IMR-90 (cell line): Measurements from ENCODE around the gene CTIF. TPM values are rescaled to one million over a fixed set of nuclear protein-coding genes. Genes with fewer than 3 reads are reported as not detected.

Experiments used
- ATAC-seq: fragments of 200-7000 bp; cut with Tn5 transposase; 2 replicates; pipeline ENCODE4 v1.9.1; 2020; ENCODE audit warnings: low read depth, mild to moderate bottlenecking, moderate library complexity
- BruUV-seq: library from RNA; stranded (reverse); fragments of 400-500 nt; replicated peaks from 2 replicates; lab custom pipeline; 2021; lab: Mats Ljungman, UMichigan
- CTCF ChIA-PET: fragments of 300-600 bp; formaldehyde crosslinking; extraction: SDS; loops from one replicate; lab custom pipeline; 2021; ENCODE audit warnings: antibody characterized with exemption; lab: Yijun Ruan, JAX
- POLR2A ChIA-PET: fragments of 300-600 bp; sonication (Branson Sonifier 250); formaldehyde crosslinking; loops from one replicate; lab custom pipeline; 2022; ENCODE audit warnings: antibody characterized with exemption; ENCODE audit not compliant: unreplicated experiment; lab: Charles Lee
- DNase-seq: peaks from one replicate; pipeline ENCODE4 v3.0.0; 2013
- H2AFZ ChIP-seq: replicated peaks from 2 replicates; pipeline ENCODE3; 2013; ENCODE audit warnings: low read length, mild to moderate bottlenecking; ENCODE audit not compliant: poor library complexity
- H2AK5ac ChIP-seq: 2 replicates; pipeline ENCODE4 v1.6.1; 2013; ENCODE audit warnings: low read depth, low read length, inconsistent platforms
- H2AK9ac ChIP-seq: replicated peaks from 2 replicates; pipeline ENCODE3; 2013; ENCODE audit warnings: mild to moderate bottlenecking, low read depth, low read length, moderate library complexity; ENCODE audit not compliant: poor library complexity
- H2BK120ac ChIP-seq: 2 replicates; pipeline ENCODE4 v1.6.1; 2013; ENCODE audit warnings: low read depth, low read length, inconsistent platforms
- H2BK15ac ChIP-seq: 3 replicates; pipeline ENCODE4 v1.6.1; 2013; ENCODE audit warnings: low read depth, low read length, inconsistent platforms
- H2BK20ac ChIP-seq: 2 replicates; pipeline ENCODE4 v1.6.1; 2013; ENCODE audit warnings: low read depth, mild to moderate bottlenecking, inconsistent platforms, low read length, moderate library complexity
- H2BK5ac ChIP-seq: 2 replicates; pipeline ENCODE4 v1.6.1; 2013; ENCODE audit warnings: mild to moderate bottlenecking, low read depth, low read length, inconsistent platforms; ENCODE audit not compliant: poor library complexity, severe bottlenecking
- H3K14ac ChIP-seq: replicated peaks from 2 replicates; pipeline ENCODE4 v1.6.1; 2013; ENCODE audit warnings: low read depth, low read length, inconsistent platforms
- H3K18ac ChIP-seq: 2 replicates; pipeline ENCODE4 v1.6.1; 2013; ENCODE audit warnings: low read depth, low read length, control low read depth
- H3K23ac ChIP-seq: 2 replicates; pipeline ENCODE4 v1.6.1; 2013; ENCODE audit warnings: low read depth, low read length, inconsistent platforms
- H3K27ac ChIP-seq: 2 replicates; pipeline ENCODE4 v1.5.1; 2013; ENCODE audit warnings: mild to moderate bottlenecking, control low read depth, low read length; ENCODE audit not compliant: insufficient read depth
- H3K27me3 ChIP-seq: 2 replicates; pipeline ENCODE4 v1.6.1; 2013; ENCODE audit warnings: low read length; ENCODE audit not compliant: control insufficient read depth, insufficient read depth
- H3K36me3 ChIP-seq: 2 replicates; pipeline ENCODE4 v1.6.1; 2013; ENCODE audit warnings: low read length, mixed read lengths; ENCODE audit not compliant: control insufficient read depth, insufficient read depth
- H3K4ac ChIP-seq: 2 replicates; pipeline ENCODE4 v1.6.1; 2013; ENCODE audit warnings: low read depth, low read length, inconsistent platforms
- H3K4me1 ChIP-seq: 2 replicates; pipeline ENCODE4 v1.6.1; 2013; ENCODE audit warnings: low read length, mixed read lengths; ENCODE audit not compliant: control insufficient read depth, insufficient read depth
- H3K4me2 ChIP-seq: 2 replicates; pipeline ENCODE4 v1.6.1; 2013; ENCODE audit warnings: low read depth, mild to moderate bottlenecking, control low read depth, low read length, moderate library complexity
- H3K4me3 ChIP-seq: 2 replicates; pipeline ENCODE4 v1.5.1; 2013; ENCODE audit warnings: low read depth, mild to moderate bottlenecking, control low read depth, low read length, moderate library complexity; ENCODE audit not compliant: insufficient read depth
- H3K56ac ChIP-seq: 2 replicates; pipeline ENCODE4 v1.6.1; 2013; ENCODE audit warnings: low read length, inconsistent platforms; ENCODE audit not compliant: insufficient read depth; ENCODE audit errors: extremely low read depth
- H3K79me1 ChIP-seq, 2 experiments: 2 replicates each; pipeline ENCODE4 v1.6.1; 2013; ENCODE audit warnings: low read length in 2 of 2, inconsistent platforms in 1 of 2, low read depth in 1 of 2
- H3K9ac ChIP-seq: 2 replicates; pipeline ENCODE4 v1.6.1; 2013; ENCODE audit warnings: low read depth, low read length, control low read depth
- H3K9me1 ChIP-seq: 2 replicates; pipeline ENCODE4 v1.6.1; 2013; ENCODE audit warnings: low read length, inconsistent platforms; ENCODE audit not compliant: insufficient read depth
- H3K9me3 ChIP-seq: 2 replicates; pipeline ENCODE4 v1.6.1; 2013; ENCODE audit warnings: low read length; ENCODE audit not compliant: control insufficient read depth, insufficient read depth
- H4K20me1 ChIP-seq: 2 replicates; pipeline ENCODE4 v1.6.1; 2013; ENCODE audit warnings: low read length, inconsistent platforms; ENCODE audit not compliant: insufficient read depth
- H4K5ac ChIP-seq: 2 replicates; pipeline ENCODE4 v1.6.1; 2013; ENCODE audit warnings: mild to moderate bottlenecking, low read depth, low read length, control low read depth
- H4K8ac ChIP-seq, 2 experiments: 2 replicates each; pipeline ENCODE4 v1.6.1; 2013; ENCODE audit warnings: low read depth in 2 of 2, low read length in 2 of 2, control low read depth in 1 of 2, inconsistent platforms in 1 of 2
- H4K91ac ChIP-seq: 2 replicates; pipeline ENCODE4 v1.6.1; 2013; ENCODE audit warnings: low read depth, low read length, inconsistent platforms; ENCODE audit not compliant: insufficient read depth
- CEBPB ChIP-seq: IDR thresholded peaks from 2 replicates; pipeline ENCODE4 v1.6.1; 2012; ENCODE audit warnings: low read depth, low read length, improper control_type of control experiment
- MAFK ChIP-seq: IDR thresholded peaks from 2 replicates; pipeline ENCODE4 v1.6.1; 2012; ENCODE audit warnings: low read depth, low read length, improper control_type of control experiment
- MAZ ChIP-seq: IDR thresholded peaks from 2 replicates; pipeline ENCODE4 v1.6.1; 2012; ENCODE audit warnings: low read depth, mild to moderate bottlenecking, low read length, improper control_type of control experiment, moderate library complexity, borderline replicate concordance
- MXI1 ChIP-seq: IDR thresholded peaks from 2 replicates; pipeline ENCODE4 v1.6.1; 2012; ENCODE audit warnings: low read depth, mild to moderate bottlenecking, low read length, moderate library complexity, borderline replicate concordance
- NFE2L2 ChIP-seq: fragments of 150-350 bp; IDR thresholded peaks from 2 replicates; pipeline ENCODE4 v1.6.1; 2016; ENCODE audit warnings: low read depth, mild to moderate bottlenecking, low read length
- POLR2A ChIP-seq: IDR thresholded peaks from 2 replicates; pipeline ENCODE4 v1.6.1; 2012; ENCODE audit warnings: mild to moderate bottlenecking, low read depth, low read length
- SMC3 ChIP-seq: fragments of 150-350 bp; IDR thresholded peaks from 2 replicates; pipeline ENCODE4 v1.6.1; 2016; ENCODE audit warnings: low read depth, mild to moderate bottlenecking, antibody characterized with exemption, low read length, moderate library complexity
- WGBS, 2 experiments: methylation state at CpG; one replicate each; pipeline versions ENCODE4 v1.1.5 to v1.1.7; 2013; ENCODE audit warnings: missing lambda C conversion rate in 2 of 2; ENCODE audit not compliant: insufficient read length in 1 of 2; ENCODE audit errors: extremely low coverage in 2 of 2; 5-methylcytosine and 5-hydroxymethylcytosine counted together
- dilution Hi-C: fragments of 300-500 bp; cut with HindIII; formaldehyde crosslinking; loops from one replicate; pipeline ENCODE4 v1.14.3; 2018; ENCODE audit warnings: low sequenced_read_pairs; ENCODE audit not compliant: unreplicated experiment
- in situ Hi-C: fragments of 300-500 bp; cut with MboI; formaldehyde crosslinking; loops from 3 replicates; pipeline ENCODE4 v1.14.3; 2019; ENCODE audit warnings: low sequenced_read_pairs, inconsistent platforms, mixed read lengths
- intact Hi-C: fragments of 100-400 bp; cut with micrococcal nuclease; formaldehyde crosslinking; loops from 2 replicates; pipeline ENCODE4 v1.10.0; 2022
- polyA plus RNA-seq, 3 experiments: library from polyadenylated mRNA; depleted of rRNA; stranded (reverse); fragments of >200 nt; gene quantifications; 2 replicates each; pipeline ENCODE4 v1.2.3, GENCODE V29; 2012; ENCODE audit warnings: low replicate concordance in 1 of 3
- total RNA-seq: library from RNA; depleted of rRNA; stranded (reverse); fragments of >200 nt; gene quantifications from 2 replicates; pipeline ENCODE4 v1.2.3, GENCODE V29; 2012
- TF ChIP-seq, protein P1 (sequence below): fragments of 150-350 bp; IDR thresholded peaks from 2 replicates; pipeline ENCODE4 v1.6.1; 2016; ENCODE audit warnings: low read depth, mild to moderate bottlenecking, low read length, moderate library complexity, borderline replicate concordance
- TF ChIP-seq, protein P2 (sequence below): conservative IDR thresholded peaks from 2 replicates; pipeline ENCODE4 v1.5.1; 2012; ENCODE audit warnings: mild to moderate bottlenecking, low read depth, low read length, improper control_type of control experiment

The CTIF gene
- total and polyA plus RNA-seq, 2 of the 4 experiments (the other 2 are of a cell fraction): 25.1 to 57.0 TPM

DNA sequence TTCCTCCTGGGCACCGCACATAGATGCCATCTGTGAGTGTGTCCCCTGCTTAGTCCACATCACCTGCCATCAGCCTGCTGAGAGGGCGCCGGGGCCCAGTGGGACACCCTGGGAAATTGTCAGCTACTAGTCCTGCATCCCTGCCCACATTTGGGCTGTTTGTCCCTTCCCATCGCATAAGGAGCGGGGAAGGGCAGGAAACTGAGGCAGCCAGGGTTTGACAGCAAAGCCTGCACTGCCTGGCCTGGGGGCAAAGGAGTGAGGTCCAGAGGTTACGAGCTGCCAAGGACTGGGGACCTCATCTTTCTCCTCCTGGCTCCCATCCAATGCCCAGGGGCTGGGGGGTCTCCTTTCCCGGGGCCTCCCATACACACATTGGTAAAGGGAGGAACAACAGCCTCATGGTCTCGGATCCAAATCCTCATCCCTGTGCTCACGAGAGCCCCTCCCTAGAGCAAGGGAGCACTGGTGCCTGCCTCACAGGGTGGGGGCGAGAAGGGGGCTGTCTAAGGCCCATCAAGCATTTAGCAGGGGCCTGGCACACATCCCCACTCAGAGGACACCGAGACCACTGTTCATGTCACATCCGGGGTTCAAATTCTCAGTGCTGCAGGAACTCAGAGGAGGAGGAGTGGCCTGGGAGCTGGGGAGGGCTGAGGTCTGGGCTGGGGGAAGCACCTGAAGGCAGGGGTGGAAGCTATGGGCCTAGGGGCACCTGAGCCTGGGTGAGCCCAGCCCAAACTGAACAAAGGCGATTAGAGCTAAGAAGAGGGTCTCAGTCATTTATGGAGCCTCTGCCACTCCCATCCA, 298.2 kb downstream of the CTIF start:
- no peaks in the 10 kb centered on the region; the same call in 1 of the 2 replicates for H4K20me1 ChIP-seq
- no peak overlapping the region; a peak in 1 of 4 replicates for H4K8ac ChIP-seq
- H2BK120ac ChIP-seq: no peak overlapping the region
- H4K5ac ChIP-seq: no peak overlapping the region
- H2AFZ ChIP-seq: no peak overlapping the region
- TF ChIP-seq MXI1 (no peak), MAFK (no peak), NFE2L2 (no peak), POLR2A (no peak), CEBPB (no peak), SMC3 (no peak), MAZ (no peak)
- TF ChIP-seq, protein P1, sequence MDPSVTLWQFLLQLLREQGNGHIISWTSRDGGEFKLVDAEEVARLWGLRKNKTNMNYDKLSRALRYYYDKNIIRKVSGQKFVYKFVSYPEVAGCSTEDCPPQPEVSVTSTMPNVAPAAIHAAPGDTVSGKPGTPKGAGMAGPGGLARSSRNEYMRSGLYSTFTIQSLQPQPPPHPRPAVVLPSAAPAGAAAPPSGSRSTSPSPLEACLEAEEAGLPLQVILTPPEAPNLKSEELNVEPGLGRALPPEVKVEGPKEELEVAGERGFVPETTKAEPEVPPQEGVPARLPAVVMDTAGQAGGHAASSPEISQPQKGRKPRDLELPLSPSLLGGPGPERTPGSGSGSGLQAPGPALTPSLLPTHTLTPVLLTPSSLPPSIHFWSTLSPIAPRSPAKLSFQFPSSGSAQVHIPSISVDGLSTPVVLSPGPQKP: no peak
- TF ChIP-seq, protein P2, sequence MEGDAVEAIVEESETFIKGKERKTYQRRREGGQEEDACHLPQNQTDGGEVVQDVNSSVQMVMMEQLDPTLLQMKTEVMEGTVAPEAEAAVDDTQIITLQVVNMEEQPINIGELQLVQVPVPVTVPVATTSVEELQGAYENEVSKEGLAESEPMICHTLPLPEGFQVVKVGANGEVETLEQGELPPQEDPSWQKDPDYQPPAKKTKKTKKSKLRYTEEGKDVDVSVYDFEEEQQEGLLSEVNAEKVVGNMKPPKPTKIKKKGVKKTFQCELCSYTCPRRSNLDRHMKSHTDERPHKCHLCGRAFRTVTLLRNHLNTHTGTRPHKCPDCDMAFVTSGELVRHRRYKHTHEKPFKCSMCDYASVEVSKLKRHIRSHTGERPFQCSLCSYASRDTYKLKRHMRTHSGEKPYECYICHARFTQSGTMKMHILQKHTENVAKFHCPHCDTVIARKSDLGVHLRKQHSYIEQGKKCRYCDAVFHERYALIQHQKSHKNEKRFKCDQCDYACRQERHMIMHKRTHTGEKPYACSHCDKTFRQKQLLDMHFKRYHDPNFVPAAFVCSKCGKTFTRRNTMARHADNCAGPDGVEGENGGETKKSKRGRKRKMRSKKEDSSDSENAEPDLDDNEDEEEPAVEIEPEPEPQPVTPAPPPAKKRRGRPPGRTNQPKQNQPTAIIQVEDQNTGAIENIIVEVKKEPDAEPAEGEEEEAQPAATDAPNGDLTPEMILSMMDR: no peak
- no TSS peak for BruUV-seq
- DNase-seq: no peak
- peaks cover 34% of the 10 kb centered on the region for H3K9me1 ChIP-seq
- intact Hi-C loops (loop anchor here (10.0 kb wide), 1 partner anchor 398 kb away; no protein-coding TSS in a partner anchor), in situ Hi-C loops (no loop called here), dilution Hi-C loops (no loop called here)
- no peaks in the 10 kb centered on the region for H3K27me3 ChIP-seq
- no peaks in the 10 kb centered on the region for H3K9me3 ChIP-seq
- no peak overlapping the region for H2BK5ac ChIP-seq
- 95% methylated on average over 6 of the region's 13 CpGs; no CpG with 5 or more reads in 1 of the 2 experiments for WGBS, 2 experiments
- ChIA-PET CTCF (no interaction called here), POLR2A (no interaction called here)
- H3K79me1 ChIP-seq: peaks cover 19 to 77% of the 10 kb centered on the region in 2 experiments
- H3K4me3 ChIP-seq: no peak overlapping the region
- H3K27ac ChIP-seq: no peak overlapping the region
- H3K14ac ChIP-seq: no peak overlapping the region
- no peak for ATAC-seq
- no peak overlapping the region for H2BK15ac ChIP-seq
- no peak overlapping the region for H4K91ac ChIP-seq
- no peak overlapping the region; the same call in 1 of the 2 replicates for H2BK20ac ChIP-seq
- H3K9ac ChIP-seq: no peak overlapping the region
- peak overlapping the region; percentile 18; the same call in 1 of the 2 replicates for H2AK5ac ChIP-seq
- H3K4ac ChIP-seq: no peak overlapping the region
- peaks cover 40% of the 10 kb centered on the region for H3K4me1 ChIP-seq
- H3K4me2 ChIP-seq: no peak overlapping the region
- H3K56ac ChIP-seq: no peak overlapping the region
- no peak overlapping the region for H3K18ac ChIP-seq
- H3K23ac ChIP-seq: no peak overlapping the region
- peak overlapping the region; percentile 23 for H2AK9ac ChIP-seq
- no peaks in the 10 kb centered on the region; the same call in none of the 2 replicates for H3K36me3 ChIP-seq
